ENCODE results near the gene GPBAR1. TPM values are rescaled to one million over a fixed set of nuclear protein-coding genes. Genes with fewer than 3 reads are reported as not detected.

The GPBAR1 gene
- total RNA-seq, 1 donor from 2014 or later: 0.92 TPM

DNA sequence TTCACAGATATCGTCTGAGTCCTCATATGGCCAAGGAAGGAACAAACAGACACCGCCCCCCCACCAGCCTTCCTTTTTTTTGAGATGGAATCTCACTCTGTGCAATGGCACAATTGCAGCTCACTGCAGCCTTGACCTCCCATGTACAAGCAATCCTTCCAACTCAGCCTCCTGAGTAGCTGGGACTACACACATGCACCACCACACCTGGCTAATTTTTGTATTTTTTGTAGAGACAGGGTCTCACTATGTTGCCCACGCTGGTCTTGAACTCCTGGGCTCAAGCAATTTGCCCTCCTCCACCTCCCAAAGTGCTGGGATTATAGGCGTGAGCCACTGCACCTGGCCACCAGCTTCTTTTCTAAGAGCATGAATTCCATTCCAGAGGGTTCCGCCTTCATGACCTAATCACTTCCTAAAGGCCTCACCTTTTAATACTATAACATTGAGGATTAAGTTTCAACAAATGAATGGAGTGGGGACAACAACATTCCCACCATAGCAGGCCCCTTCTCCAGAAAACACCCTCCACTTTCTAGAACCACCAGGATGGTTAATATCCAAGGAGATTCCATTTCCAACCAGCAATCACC, 33.7 kb downstream of the GPBAR1 start:
- Histone ChIP-seq H3K4me3 (ENCODE audit: low read depth, low read length) (no peak overlapping the region), H3K36me3 (ENCODE audit: control insufficient read depth, insufficient read depth, low read length) (no peaks in the 10 kb centered on the region), H3K27me3 (ENCODE audit: control insufficient read depth, insufficient read depth, low read length) (no peaks in the 10 kb centered on the region)
- TF ChIP-seq, protein P1, sequence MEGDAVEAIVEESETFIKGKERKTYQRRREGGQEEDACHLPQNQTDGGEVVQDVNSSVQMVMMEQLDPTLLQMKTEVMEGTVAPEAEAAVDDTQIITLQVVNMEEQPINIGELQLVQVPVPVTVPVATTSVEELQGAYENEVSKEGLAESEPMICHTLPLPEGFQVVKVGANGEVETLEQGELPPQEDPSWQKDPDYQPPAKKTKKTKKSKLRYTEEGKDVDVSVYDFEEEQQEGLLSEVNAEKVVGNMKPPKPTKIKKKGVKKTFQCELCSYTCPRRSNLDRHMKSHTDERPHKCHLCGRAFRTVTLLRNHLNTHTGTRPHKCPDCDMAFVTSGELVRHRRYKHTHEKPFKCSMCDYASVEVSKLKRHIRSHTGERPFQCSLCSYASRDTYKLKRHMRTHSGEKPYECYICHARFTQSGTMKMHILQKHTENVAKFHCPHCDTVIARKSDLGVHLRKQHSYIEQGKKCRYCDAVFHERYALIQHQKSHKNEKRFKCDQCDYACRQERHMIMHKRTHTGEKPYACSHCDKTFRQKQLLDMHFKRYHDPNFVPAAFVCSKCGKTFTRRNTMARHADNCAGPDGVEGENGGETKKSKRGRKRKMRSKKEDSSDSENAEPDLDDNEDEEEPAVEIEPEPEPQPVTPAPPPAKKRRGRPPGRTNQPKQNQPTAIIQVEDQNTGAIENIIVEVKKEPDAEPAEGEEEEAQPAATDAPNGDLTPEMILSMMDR (IDR thresholded peaks at IDR 0.05; ENCODE audit: insufficient read depth, low read length, poor library complexity, severe bottlenecking): no peak
- no peak for DNase-seq (ENCODE audit: low read depth)

DNA sequence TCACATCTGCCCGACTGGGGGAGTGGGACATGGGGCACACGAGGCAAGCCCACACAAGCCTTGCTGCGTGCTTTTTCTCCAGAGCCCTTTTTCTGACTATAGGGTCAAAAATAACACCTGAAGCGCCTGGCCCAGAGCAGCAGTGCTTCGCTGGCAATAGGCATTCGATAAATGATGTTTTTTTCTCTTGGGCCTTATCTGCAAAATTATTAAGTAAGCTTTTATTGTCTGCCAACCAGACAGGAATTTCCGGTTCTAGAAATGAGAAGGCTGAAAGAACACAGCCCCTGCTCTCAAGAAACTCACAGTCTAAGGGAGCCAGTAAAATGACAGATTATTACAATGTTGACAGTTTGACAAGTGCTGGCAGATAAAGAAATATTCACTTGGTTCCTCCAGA, 34.2 kb downstream of the GPBAR1 start:
- H3K4me3 ChIP-seq (ENCODE audit: low read depth, low read length): no peak overlapping the region
- no peaks in the 10 kb centered on the region for H3K36me3 ChIP-seq (ENCODE audit: control insufficient read depth, insufficient read depth, low read length)
- no peak for DNase-seq (ENCODE audit: low read depth)
- TF ChIP-seq, protein P1 (IDR thresholded peaks at IDR 0.05; ENCODE audit: insufficient read depth, low read length, poor library complexity, severe bottlenecking): no peak
- H3K27me3 ChIP-seq (ENCODE audit: control insufficient read depth, insufficient read depth, low read length): no peaks in the 10 kb centered on the region

DNA sequence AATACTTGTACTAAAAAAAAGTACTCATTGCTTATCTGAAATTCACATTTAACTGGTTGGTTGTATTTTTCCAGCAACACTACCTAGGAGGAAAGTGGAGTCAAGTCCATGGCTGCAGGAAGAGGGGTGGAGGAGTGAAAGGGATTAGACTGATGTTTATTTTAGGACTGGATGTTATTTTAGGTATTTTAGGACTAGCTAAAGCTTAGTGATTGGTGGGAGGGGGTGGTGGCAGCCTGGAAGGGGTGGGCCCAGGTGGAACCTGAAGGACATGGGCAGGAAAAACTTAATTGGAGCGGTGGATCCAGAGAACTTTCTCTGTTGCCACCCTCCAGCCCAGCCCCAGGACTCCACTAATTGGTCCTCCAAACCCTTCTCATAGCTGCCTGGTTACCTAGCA, 35.4 kb downstream of the GPBAR1 start:
- Histone ChIP-seq H3K4me3 (ENCODE audit: low read depth, low read length) (no peak overlapping the region), H3K36me3 (ENCODE audit: control insufficient read depth, insufficient read depth, low read length) (no peaks in the 10 kb centered on the region), H3K27me3 (ENCODE audit: control insufficient read depth, insufficient read depth, low read length) (no peaks in the 10 kb centered on the region)
- DNase-seq (ENCODE audit: low read depth): no peak
- TF ChIP-seq, protein P1 (IDR thresholded peaks at IDR 0.05; ENCODE audit: insufficient read depth, low read length, poor library complexity, severe bottlenecking): no peak

DNA sequence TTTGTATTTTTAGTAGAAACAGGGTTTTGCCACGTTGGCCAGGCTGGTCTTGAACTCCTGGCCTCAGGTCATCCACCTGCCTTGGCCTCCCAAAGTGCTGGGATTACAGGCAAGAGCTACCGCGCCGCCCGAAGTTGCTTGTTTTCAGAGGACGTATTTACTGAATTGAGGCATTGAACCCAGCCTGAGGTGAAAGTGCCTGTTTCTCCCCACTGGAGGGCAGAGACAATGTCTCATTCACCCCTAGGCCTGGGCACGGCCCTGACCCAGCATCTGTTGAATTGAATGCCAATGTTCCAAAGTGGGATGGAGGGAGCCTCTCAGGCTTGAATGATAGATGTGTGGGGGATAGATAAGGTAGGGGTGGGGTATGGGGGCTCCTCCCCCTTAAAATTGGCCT, 36.0 kb downstream of the GPBAR1 start:
- Histone ChIP-seq H3K4me3 (ENCODE audit: low read depth, low read length) (no peak overlapping the region), H3K27me3 (ENCODE audit: control insufficient read depth, insufficient read depth, low read length) (no peaks in the 10 kb centered on the region), H3K36me3 (ENCODE audit: control insufficient read depth, insufficient read depth, low read length) (no peaks in the 10 kb centered on the region)
- DNase-seq (ENCODE audit: low read depth): no peak
- TF ChIP-seq, protein P1 (IDR thresholded peaks at IDR 0.05; ENCODE audit: insufficient read depth, low read length, poor library complexity, severe bottlenecking): no peak

DNA sequence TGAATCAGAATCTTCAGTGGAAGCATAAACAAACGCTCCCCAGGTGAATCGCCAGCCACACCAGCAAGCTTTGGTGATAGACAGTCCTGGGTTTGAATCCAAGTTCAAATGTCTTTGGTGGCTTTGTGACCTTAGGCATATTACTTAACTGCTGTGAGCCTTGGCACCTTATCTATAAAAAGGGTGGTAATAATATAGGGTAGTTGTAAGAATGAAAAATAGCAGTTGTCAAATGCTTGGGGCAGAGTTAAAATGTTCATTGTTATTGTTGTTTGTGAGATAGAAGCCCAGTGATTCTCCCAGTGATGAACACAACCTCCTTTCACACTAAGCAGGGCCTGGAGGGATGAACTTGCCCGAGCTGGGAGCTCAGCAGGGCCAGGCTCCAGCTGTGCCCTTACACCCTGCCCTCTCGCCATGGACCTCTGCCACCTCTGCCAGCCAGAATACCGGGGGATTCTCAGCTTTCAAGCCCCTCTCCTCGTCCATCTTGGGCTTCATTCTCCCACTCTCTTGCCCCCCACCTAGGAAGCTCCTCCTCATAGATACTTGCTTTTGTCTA, 37.6 kb downstream of the GPBAR1 start:
- DNase-seq (ENCODE audit: low read depth): no peak
- no peak overlapping the region for H3K4me3 ChIP-seq (ENCODE audit: low read depth, low read length)
- TF ChIP-seq, protein P1 (IDR thresholded peaks at IDR 0.05; ENCODE audit: insufficient read depth, low read length, poor library complexity, severe bottlenecking): no peak
- no peaks in the 10 kb centered on the region for H3K27me3 ChIP-seq (ENCODE audit: control insufficient read depth, insufficient read depth, low read length)
- H3K36me3 ChIP-seq (ENCODE audit: control insufficient read depth, insufficient read depth, low read length): no peaks in the 10 kb centered on the region

DNA sequence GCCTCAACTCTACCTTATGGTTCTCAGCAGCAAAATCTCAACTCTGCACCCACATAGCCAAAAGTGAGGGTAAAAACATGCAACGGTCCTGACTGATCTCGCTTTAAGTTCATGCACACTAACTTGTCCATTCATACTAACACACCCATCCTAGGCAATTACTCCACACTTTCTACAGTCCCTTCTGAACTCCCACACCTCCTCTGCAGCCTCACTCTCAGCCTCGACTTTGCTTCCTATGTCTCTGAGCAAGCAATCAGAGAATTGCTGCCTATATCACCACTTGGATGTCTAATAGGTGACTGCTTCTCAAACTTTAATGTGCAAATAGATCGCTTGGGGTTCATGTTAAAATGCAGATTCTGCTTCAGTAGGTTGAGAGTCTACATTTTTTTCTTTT, 39.3 kb downstream of the GPBAR1 start:
- Histone ChIP-seq H3K36me3 (ENCODE audit: control insufficient read depth, insufficient read depth, low read length) (no peaks in the 10 kb centered on the region), H3K4me3 (ENCODE audit: low read depth, low read length) (no peak overlapping the region), H3K27me3 (ENCODE audit: control insufficient read depth, insufficient read depth, low read length) (no peaks in the 10 kb centered on the region)
- no peak for DNase-seq (ENCODE audit: low read depth)
- TF ChIP-seq, protein P1 (IDR thresholded peaks at IDR 0.05; ENCODE audit: insufficient read depth, low read length, poor library complexity, severe bottlenecking): no peak
